ENCODE measurements around the gene RFLNA.

- TF ChIP-seq CTCF (IDR thresholded peaks at IDR 0.05) = no peak
- no peak for TF ChIP-seq POLR2A (IDR thresholded peaks at IDR 0.05)
Observed at GRCh38 chr12:124328116-124328515, 33.2 kb downstream of the RFLNA start.
